Stimulated activated CD4-positive, alpha-beta T cell treated with anti-CD3 and anti-CD28 coated beads, Interleukin-1b, Interleukin-23, amount 100 ng/mL, for 24 hours (primary cell): Measurements from ENCODE around the gene C20orf204.

Experiments used
- DNase-seq, 4 experiments: peaks; one replicate each; pipeline ENCODE4 v3.0.0-alpha.2; 2020; ENCODE audit warnings: low read depth in 4 of 4, low spot score in 1 of 4

Gene C20orf204

DNA sequence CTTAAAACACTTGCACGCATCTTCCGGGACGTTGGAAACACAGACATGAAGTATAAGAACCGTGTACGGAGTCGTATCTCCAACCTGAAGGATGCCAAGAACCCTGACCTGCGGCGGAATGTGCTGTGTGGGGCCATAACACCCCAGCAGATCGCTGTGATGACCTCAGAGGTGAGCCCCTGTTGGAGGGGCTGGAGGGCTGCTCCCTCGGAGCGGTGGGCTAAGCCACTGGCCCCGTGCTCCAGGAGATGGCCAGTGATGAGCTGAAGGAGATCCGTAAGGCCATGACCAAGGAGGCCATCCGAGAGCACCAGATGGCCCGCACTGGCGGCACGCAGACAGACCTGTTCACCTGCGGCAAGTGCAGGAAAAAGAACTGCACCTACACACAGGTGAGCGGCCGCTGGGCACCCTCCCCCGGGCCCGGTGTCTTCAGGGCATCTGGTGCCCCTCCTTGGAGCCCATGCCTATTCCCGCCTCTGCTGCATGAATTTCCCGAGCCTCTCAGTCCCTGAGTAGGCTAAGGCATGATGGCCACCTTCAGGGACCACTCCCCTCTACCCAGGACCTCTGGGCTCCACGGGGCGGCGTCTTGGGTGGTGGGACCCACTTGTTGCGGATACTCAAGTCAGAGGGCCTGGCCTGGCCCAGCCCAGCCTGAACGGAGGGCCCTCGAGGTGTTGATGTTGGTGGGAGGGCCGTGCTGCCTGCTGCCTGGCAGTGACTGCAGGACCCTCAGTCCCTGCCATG, 34.4 kb downstream of the C20orf204 start:
- DNase-seq = no peak

DNA sequence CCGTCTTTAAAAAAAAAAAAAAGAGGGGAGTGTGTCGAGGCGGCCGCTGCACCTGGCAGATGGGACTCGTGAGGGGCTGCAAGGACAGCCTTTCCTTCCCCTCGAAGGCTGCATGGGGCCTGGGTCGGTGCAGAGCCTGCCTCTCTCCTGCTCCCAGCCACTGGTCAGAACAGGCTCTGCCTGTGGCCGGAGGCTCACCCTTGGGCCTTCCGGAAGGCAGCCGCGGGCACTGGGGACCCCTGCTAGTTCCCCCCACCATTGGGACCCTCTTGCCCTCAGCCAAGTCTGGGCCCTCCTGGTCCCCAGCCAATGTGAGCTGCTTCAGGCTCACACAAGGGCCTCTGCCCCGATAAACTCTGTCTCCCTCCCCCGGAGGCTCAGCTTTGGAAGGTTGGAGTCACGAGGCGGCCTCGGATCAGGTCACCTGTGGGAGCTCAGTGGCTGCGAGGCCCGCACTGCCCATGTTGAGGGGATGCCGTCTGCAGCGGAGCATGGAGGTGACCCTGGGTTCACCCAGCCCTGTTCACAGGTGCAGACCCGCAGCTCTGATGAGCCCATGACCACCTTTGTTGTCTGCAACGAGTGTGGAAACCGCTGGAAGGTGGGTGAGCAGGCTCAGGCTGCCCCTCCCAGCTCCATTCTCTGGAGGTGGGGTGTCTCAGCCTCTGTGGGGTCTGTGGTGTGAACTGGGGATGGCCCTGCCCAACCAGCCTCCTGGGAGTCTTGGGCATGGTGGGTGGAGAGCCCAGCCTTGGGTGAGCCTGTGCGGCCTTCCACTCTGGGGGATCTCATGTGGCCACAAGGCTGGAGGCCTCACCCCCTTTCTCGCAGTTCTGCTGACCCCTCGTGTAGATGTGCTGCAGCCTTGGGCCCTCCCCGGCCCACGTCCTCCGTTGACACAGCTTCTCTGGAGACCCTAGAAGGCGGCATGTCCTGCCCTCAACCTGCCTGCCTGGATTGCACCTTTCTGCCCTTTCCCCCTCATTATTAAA, 35.7 kb downstream of the C20orf204 start:
- no peak for DNase-seq

DNA sequence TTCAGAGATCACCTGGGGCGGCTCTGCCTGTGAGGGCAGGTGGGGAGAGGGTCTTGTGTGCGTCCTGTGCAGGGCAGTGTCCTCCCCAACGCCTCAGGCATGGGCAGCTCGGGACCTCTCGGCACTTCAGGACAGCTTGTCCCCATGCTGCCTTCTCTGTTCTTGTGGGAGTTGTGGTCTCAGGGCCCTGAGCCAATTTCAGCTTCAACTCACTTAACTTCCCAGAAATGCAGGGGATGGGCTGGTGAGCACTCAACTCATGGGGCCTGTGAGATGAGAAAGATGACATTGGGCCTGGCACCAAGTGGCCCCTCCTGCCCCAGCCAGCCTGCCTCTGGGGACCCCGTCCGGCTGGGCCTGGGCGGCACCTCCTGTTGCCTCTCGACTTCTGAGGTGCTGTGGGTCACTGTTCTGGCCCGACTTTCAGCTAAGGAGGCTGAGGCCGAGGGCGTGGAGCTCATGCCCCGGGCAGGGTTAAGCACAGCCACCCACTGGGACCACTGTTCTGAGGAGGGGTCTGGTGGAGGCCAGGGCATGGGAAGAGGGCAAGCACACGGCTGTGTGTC, 36.6 kb downstream of the C20orf204 start:
- DNase-seq = no peak

DNA sequence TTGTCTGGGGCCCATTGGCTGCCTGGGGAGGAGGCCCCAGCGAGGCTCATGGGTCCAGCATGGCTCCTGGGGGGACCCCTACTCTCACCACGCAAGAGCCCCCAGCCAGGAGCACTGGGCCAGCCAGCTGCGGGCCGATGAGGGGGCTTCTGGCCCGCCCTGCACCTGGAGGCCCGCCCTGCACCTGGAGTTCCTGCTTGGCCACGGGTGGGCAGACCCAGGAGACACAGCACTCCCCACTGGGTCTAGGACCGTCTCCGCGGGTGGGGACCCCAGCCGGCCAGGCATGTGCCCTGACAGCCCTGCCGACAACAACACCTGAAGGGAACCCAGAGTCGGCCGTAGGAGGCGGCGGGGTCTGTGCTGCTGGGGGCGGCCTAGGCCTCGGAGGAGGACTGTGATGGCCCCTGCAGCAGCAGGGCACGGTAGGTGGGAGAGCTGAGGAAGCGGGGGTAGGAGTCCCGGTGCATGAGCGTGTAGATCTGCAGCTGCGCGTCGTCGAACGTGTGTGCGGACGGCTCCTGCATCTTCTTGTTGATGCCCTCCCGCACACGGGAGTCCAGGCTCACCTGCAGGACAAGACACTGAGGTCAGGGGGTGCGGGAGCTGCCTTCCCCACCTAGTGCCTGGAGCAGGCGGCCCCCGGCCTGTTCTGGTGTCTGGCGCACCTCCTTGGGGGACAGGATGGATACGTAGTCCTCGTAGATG, 37.6 kb downstream of the C20orf204 start:
- no peak for DNase-seq

DNA sequence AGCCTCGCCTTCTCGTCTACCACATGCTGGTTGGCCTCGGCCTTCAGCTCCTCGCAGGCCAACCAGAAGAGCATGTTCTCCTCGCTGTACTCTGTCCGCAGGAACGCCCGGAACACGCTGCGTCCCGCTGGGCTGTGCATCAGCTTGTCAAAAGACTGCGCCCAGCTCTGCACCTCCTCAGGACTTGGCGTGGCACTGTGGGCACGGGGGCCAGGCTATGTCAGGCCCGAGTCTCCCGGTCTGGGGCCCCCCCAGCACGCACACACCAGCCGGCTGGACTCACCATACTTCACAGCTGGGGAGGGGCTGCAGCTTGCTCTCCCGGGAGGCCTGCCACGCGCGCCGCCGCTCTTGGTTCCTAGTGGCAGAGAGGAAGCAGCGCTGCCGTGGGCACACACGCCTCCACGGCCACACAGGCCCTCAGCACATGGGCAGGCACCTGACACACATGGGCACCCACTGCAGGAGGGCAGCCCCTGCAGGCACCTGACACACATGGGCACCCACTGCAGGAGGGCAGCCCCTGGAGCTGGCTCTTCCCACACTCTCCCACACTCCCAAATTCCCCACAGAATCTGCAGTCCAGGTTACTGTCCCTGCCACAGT, 38.3 kb downstream of the C20orf204 start:
- no peak for DNase-seq

DNA sequence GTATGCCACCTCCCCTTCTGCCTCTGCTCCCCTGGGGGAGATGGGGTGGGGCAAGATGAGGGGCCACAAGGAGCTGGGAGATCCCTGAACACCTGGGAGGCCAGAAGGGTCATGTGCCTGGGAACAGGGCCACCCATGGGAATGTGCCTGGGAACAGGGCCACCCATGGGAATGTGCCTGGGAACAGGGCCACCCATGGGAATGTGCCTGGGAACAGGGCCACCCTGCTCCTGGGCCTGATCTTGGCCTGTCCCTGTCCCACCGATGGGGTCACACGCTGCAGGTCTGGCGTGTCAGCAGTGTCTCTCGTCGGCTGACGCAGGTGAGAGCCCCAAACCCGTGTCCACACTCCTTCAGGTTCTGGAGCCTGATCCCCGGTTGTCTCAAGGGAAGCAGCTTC, 39.0 kb downstream of the C20orf204 start:
- DNase-seq = no peak

DNA sequence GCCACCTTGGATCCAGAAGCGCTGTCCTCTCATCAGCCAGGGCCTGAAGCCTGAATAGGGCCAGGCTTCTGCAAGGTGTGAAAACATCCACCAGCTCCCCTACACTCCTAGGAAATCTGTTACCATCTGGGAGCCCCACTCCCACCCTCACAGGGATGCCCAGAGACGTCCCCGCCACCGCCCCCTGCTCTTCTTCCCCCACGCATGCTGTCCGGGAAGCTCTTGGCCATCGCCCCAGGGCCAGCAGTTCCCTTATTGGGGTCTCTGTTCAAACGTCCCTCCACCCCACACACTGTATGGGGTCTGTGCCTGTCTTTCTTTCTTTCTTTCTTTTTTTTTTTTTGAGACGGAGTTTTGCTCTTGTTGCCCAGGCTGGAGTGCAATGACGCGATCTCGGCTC, 39.6 kb downstream of the C20orf204 start:
- no peak for DNase-seq

DNA sequence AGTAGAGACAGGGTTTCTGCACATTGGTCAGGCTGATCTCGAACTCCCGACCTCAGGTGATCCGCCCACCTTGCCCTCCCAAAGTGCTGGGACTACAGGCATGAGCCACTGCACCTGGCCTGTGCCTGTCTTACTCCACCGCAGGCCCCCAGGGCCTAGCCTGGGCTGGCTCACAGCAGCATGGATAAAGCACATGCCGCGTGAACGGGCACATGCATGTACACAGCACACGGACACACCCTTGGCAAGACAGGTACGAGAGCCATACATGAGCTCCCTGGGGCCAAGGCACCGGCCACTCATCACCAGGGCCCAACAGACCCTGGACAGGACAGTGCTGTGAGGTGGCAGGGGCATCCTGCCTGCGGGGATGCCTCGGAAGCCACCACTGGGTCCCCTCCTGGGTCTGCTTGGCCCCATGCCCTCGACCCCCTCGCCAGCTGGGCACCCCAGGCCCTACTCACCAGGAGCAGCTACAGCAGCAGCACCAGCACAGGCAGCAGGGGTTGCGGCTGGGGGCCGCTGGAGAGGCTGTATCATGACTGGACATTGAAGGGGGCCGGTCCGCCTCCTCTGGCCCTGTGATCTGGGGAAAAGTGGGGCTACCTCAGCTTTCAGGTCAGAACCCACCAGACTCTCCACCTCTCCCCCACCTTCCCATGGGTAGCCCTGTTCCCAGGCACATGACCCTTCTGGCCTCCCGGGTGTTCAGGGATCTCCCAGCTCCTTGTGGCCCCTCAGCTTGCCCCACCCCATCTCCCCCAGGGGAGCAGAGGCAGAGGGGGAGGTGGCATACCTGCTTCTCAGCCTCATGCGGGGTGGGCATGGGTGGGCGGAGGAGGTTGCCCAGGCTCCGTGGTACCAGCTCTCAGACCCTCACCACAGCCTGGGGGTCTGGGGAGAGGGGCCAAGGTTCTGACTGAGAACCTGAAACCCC, 40.3 kb downstream of the C20orf204 start:
- DNase-seq = no peak

DNA sequence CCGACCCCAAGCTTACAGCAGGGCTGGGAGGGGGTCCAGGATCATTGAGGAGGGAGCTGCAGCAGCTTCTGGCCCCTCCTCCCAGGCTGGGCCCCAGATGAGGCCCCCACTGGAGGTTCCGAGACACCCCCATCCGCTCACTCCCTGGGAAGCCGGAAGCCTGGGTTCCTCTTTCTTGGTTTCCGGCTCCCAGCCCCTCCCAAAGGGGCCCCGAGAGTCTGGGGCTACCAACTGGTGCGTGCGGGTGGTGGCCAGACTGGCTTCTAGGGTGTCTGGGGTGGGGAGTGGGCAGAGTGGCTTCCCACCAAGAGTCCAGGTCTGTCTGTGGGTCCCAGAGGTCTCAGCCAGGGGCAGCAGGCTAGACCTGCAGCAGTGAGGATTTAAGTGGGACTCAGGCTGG, 41.1 kb downstream of the C20orf204 start:
- no peak for DNase-seq

DNA sequence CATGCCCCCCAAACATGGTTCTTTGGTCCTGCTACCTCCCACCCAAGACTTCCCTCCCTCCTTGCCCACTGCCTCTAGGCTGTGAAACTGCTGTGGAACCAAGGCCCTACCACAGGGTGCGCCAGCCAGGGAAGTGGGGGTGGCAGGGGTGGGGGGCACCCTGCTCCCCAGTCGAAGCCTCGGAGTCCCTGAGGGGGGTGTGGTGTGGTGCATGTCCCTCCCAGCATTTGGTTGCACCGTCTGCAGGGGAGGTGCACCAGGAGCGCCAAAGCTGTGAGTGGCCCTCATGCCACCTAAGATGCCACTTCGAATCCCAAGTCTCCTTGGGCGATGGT, 41.5 kb downstream of the C20orf204 start:
- no peak for DNase-seq

DNA sequence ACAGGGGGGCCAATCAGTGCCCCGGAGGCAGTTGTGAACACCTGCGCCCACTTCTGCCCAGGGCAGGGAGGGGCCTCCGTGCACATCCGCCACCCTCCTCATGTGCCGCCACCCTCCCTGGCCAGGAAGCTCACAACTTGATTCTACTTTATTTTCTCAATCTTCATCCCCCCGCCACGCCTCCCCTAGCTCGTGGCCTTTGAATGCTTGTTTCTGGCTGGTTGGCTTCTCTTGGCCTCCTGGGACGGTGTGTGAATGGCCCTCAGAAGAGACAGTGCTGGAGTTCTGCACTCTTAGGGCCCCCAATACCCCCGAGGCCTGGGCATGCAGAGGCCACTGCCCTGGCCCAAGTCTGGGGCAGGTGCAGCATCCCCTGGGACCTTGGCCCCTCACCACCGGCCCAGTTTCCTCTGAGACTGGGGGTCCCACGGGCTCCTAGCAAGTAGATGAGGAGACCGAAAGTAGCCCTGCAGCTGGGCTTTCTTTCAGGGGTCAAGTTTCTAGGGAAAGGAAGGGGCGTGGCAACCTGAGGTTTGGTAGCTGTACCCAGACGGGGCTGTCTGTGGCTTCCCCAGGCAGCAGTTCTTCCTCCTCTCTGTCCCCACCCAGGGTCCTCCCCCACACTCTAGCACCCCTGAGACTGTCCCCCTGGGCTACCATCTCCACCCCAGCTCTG, 42.0 kb downstream of the C20orf204 start:
- no peak for DNase-seq

DNA sequence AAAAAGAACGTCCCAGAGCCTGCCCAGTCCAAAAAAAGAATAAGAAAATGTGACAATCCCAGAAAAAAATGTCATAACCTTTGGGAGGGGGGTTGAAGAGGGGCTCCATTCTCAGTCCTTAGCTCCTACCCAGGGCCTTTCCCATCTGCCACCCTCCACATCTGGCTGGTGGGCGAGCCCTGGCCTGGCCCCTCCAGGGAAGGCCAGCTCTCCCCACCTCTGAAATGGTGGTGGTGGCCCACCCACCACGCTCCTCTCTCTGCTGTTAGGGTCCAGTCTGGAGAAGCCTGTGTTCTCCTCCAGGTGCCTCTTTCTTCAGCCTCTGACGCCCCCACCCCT, 42.9 kb downstream of the C20orf204 start:
- DNase-seq = no peak

DNA sequence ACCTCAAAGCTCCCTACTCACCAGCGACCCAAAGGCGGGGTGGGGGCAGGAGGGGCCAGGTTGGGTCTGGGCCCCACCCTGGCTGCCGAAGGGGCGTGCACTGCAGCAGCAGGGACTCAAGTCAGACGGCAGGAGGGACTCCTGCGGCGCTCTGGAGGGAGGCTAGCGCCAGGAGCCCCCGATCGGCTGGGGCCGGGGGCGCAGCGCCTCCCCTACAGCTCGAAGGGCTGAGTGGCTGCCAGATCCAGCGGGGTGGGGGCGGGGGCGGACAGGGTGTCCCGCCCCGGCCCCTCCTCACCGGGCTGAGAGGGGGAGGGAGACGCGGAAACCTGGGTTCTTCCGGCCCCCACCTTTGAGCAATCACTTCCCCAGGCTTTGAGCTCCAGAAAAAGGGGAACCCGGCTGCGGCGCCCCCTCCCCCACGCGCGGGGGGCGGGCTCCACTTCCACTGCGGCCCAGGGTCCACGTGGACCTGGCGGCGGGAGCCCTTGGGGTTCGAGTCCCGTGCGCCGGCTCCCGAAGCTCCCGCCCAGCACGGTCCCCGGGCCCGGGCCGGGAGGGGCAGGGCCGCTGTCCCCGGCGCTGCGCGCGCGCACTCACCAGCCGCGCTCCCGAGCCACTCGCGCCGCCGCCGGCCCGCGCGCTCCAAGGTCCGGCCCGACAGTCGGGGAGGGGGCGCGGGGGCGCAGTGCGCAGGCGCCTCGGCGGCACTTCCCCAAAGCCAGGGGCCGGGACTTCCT, 43.5 kb downstream of the C20orf204 start, which contains the start of gene RGS19:
Gene RGS19, minus strand, starts transcription at position 246 of the 740 bp plus-strand sequence. CDS start 2,632 bp downstream, outside the sequence.
- DNase-seq = peak in 2 of 4 experiments; percentile 51 to 70

DNA sequence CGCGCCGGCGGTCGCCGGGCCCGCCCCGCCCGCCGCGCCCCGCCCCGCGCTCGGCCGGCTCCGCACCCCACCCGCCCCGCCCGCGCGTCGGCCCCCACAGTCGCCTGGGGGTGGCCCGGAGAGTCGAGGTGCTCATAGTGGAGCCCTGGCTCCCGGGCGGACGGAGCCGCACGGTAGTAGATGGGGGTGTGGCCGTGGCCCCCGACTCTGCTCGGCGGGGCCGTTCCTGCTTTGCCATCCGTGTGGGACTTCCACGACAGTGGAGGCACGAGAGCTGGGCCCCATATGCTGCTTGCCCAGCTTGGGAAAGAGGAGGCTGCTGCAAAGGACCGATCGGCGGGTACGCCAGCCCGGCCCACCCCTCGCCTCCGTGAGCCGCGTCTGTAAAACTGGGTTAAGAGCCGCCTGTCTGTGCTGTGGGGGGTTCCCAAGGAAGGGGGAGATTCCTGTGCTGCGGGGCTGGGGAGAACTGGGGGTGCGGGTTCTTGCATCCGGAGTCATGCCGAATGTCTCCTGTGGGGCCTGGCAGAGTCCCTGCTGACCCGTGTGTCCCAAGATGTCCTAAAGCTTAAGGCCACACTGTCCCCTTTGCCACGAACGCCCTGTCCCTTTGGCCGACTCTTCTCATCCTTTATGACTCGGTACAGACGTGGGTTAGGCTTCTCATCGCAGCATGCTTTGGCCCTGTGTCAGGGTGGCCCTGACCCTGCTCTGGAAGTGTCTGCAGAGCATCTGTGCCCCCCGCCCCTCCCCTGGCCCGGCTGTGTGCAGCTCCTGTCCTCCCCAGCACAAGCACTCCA, 44.2 kb downstream of the C20orf204 start, which contains the start of gene OPRL1:
Gene OPRL1, plus strand, starts transcription at position 70 of the 800 bp plus-strand sequence. CDS start 12,639 bp downstream, outside the sequence.
- no peak for DNase-seq

DNA sequence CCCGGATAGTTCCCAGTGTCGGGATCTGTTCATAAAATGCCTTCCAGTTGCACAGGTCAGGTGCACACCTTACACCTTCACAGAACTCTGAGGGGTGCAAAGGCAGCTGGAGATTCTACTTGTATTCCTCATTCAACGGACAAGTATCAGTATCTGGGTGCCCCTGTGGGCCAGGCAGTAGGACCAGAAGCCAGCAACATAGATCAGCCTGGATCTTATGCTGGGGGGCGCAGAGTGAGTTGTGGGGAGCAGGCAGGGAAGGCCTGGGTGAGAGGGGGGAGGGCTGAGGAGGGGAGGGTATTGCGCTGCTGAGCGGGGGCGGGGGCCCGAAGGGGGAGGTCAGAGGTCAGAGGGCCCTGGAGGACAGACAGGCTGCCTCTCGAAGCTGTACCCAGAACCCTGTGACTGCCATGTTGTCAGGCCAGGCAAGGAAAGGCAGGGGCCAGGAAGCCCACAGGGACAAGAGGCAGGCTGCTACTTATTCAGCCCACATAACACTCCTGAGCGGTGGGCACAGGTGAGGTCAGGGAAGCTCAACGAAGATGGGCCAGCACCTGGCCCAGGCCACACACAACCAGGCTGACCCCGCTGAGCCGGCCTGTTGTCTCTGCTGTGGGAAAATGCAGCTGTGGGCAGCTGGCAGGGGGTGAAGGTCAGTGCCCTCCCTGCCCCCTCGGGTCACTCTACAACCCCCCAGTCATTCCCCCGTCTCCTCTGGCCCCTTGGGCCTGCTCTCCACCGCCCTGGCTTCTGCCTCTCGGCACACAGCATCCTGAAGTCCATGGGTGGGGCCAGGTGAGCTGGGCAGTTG, 45.0 kb downstream of the C20orf204 start:
- DNase-seq = no peak

DNA sequence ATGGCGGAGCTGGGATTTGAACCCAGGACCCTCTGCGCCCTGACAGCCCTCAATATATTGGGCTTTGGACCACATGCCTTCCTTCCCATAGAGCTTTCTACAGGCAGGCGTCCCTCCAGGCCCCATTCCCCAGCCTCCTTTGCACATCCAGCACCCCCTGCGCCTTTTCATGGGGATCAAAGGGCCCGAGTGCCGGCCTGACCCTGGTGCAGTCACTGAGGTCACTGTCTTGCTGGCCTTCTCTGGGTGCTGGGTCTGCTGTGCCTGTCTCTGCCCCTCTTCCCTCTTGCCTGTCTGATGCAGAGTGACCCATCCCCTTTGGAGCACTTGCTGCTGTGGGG, 45.6 kb downstream of the C20orf204 start:
- DNase-seq = no peak
